GM18870 (cell line): ENCODE results near the gene GSC2.
"Not testable (repeated sequence)": the region's sequence is repeated elsewhere in the genome, so short reads cannot be mapped to it uniquely, and the experiment has no call there.

ENCODE experiments used
- ATAC-seq: cut with Tn5 transposase; IDR thresholded peaks from one replicate; pipeline ENCODE4 v1.9.1; 2021; ENCODE audit warnings: moderate library complexity; ENCODE audit not compliant: unreplicated experiment

The GSC2 gene

DNA sequence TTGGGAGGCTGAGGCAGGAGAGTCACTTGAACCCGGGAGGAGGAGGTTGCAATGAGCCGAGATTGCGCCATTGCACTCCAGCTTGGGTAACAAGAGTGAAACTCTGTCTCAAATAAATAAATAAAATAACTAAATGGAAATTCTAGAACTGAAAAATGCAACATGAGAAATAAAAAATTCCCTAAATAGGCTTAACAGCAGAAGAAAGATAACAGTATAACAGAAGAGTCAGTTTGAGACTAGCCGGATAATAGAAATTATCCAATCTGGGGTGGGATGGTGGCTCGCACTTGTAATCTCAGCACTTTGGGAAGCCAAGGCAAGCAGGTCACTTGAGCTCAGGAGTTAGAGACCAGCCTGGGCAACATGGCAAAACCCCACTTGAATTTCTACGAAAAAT lies 14.3 kb upstream of the GSC2 start:
- no peak for ATAC-seq

GRCh38 chr22:19158649-19159048 lies 8.6 kb upstream of the GSC2 start:
- not testable (repeated sequence) for ATAC-seq

DNA sequence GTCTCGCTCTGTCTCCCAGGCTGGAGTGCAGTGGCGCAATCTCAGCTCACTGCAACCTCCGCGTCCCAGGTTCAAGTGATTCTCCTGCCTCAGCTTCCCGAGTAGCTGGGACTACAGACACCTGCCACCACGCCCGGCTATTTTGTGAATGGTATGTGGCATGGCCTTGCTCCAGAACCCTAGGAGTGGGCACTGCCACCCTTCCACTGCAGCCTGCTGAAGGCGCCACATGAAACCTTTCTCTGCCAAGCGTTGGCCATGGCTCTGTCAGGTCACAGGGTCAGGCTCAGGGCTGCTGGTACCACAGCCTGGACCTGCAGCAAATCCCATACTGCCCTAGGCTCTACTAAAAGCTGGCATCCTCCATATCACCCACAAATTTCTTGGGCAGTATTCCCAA lies 6.0 kb upstream of the GSC2 start:
- not testable (repeated sequence) for ATAC-seq

DNA sequence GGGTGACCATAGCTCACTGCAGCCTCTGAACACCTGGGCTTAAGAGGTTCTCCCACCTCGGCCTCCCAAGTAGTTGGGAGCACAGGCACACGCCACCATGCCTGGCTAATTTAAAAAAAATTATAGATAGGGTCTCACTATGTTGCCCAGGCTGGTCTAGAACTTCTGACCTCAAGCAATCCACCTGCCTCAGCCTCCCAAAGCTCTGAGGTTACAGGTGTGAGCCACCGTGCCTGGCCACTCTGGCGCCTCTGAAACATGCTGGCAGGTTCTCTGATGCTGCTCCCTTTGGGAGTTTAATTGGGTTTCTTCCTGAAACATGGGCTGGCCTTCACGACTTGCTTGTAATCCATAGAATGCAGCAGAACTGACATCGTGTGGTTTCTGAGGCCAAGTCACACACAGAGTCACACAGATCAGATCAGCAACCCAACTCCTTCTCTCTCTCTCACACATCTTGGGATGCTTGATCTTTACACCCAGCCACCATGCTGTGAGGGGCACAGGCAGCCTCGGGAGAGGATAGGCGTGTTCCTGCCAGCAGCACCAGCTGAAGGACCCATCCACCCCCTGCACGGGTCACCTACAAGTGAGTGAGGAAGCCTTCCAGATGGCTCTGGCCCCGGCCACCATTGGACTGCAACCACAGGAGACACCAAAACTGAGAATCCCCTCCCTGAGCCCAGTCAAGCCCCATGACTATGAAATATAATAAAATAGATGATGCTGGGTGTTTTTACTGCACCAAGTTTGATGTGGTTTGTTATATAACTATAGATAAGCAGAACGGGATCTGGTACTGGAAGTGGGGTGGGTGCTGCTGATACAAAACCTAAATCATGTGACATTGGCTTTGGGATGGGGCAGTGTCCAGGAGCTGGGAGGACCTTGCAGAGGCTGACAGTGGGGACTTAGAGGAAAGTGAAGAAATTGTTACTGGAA lies 3.1 kb upstream of the GSC2 start:
- no peak for ATAC-seq

DNA sequence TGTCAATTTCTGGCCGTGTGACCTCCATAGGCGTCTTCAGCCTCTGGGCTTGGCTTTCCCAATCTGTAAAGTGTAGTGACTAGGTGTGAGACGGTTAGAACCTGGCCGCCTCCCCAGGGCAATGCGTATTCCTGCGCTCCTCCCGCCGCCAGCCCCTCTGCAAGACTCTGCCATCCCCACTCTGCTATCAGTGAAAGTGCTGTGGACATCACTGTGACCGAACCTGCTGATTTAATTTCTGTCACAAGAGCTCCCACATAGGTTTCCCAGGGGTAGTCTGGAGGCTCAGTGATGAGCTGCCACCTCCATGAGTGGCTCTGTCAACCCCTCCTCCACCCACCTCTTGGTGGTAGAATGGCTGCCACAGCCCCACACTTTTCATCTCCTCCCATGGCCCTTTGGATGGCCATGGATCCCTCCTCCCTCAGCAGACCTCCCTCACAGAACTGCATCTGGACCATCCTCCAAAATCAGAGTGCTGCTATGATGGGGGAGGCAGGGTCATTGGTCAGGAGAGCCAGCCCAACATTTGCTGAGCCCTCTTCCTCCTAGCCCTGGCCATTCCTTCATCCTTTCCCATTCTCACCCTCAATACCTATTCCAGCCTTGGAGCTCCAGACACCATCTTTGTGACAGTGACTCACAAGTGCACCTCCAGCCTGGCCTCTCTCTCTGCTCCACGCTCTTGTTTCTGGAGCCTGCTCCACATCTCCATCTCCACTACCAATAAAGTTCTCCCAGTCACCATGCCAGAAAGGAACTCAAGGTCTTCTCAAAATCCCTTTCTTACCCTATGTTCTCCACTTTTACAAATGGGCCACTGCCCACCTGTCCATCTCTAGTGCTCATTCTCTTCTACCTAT lies 1.5 kb upstream of the GSC2 start:
- no peak for ATAC-seq

DNA sequence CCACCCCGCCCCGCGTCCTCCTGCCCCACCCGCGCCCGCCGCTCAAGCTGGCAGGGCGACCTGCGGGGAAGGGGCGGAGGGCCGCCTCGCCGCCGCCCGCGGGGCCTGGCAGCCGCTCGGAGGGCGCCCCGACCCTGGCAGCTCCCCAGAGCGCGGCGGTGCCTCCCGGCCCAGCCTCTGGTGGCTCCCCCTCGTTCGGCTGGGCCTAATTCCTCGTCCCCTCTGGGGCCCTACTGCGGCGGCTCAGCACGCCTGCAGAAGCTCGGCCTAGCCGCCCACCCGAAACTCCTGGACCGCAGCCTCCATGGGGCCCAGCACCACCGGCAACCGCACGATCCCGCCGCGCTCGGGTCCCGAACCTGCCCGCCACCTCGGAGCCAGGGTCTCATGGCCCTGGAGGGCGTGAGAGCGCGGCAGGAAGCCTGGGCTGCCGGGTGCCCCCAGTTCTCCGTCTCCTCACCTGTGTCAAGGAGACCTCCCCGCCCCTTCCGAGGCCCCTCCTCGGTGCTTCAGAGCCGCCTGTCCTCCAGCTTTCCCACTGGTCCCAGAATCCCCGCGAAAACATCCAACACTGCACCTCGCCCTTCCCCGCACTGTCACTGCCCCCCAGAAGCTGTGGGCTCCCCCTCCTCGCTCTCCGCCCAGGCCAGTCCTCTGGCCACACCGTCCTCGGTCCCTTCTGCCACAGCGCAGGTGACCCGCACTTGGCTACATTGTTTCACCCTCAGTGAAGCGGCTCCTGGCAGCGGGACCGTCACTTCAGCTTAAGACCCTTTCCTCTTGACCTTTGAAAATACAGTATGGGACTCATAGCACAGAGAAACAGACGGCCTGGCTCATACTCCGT lies 613 bp upstream of the GSC2 start:
- no peak for ATAC-seq

- ATAC-seq = no peak
Observed at GRCh38 chr22:19149047-19149883, 827 bp downstream of the GSC2 start.

DNA sequence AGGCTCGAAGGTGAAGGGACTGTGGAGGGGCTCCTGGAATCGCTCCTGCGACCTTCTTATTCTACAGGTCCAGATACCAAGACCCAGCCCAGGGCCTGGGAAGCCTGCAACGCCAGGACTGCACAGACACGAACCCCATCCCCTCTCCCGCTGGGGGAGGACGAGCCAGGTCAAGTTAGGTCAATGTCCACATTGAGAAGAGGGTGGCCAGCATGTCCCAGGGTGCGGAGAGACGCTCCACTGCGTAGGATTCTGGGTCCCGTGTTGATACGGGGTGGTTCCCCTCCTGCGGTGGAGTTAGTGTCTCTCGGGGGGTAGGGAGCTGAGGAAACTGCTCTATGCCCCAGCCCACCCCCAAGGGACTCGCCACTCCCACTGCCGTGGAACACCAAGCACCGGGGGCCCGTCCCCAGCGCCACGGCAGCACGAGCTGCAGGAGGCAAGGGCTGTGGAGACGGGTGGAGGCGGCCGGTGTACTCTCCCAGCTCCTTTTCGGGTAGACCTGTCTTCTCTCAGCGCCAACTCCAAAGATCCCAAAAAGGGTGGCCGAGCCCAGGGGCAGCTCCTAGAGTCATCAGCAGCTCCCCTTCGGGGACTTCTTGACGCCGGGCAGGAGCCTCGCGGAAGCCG lies 1.6 kb downstream of the GSC2 start:
- ATAC-seq = no peak

GRCh38 chr22:19147195-19147780 lies 2.8 kb downstream of the GSC2 start:
- no peak for ATAC-seq

- ATAC-seq = no peak
Observed at GRCh38 chr22:19146215-19146968, 3.7 kb downstream of the GSC2 start.

- ATAC-seq = no peak
Observed at GRCh38 chr22:19143967-19144400, 6.1 kb downstream of the GSC2 start.

DNA sequence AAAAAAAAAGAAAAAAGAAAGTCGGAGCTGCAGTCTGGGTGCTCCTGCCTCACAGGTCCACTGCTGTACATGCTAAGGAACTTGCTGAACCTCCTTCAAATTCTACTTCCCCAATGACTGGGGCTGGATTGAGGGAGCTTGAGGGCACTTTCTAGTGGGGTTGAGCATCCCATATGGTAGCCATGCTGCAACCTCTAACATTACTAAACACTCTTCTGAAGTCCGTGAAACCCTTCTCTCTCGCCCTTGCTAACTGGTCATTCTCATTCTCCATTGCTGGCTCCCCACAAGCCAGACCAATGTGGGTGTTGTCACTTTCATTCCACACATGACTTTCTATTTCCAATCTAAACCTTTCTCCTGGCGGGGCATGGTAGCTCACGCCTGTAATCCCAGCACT lies 6.9 kb downstream of the GSC2 start:
- ATAC-seq = no peak

DNA sequence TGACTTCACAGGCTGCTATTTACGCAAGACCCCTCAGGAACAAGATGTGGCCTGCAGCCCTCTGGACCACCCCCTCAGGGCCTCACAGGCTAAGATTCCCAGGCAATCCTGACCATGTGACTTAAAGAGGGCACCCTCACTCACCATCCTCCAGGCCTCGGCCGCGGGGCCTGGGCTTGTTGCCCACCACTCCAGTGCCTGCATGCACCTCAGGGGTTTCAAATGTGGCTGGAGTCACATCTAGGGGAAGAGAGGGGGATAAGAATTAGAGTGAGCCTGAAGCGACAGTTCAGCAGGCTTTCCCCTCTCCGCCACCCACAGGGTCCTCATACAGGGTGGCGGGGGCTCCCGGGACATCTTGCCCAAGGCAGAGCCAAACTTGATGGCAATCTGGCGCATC lies 7.7 kb downstream of the GSC2 start:
- ATAC-seq = no peak

- no peak for ATAC-seq
Observed at GRCh38 chr22:19139974-19140373, 10.1 kb downstream of the GSC2 start.

- ATAC-seq = no peak
Observed at GRCh38 chr22:19139001-19139356, 11.1 kb downstream of the GSC2 start.

GRCh38 chr22:19138217-19139000 lies 11.7 kb downstream of the GSC2 start:
- ATAC-seq = no peak

DNA sequence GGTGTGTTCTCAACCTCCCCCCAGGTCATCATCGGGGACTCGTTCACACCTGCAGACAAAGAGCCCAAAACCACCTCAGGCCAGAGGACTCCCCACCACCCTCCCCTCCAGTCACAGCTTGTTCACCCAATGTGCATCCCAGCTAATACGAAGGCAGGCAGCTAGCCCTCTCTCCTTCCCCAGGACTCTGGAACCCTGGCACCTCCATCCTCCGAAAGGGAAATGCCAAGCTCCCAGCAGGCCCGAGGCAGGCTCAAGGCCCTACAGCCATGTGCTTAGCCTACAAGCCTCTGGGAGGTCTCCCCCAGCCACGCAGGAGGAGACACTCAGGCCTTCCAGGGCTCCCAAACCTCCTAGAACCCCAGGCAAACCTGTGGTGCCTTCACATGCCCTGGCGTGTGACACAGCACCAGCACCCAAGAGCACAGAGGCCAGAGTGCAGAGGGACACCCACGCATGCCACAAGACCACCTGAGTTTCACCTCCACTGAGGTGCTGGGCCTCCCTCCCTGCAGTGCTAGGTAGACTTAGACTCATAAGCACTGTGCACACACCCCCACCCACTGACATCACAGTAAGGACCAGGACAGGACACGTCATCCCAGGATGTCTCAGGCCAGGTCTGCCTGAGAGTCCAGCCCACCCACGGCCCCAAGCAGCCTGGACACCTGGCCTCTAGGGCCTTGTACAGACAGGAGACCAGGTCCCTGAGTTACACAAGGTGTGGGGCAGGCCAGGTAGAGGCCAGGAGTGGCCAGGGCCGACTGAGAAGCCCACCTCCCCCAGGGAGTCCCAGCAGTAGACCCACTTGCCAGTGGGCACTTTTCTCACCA lies 12.5 kb downstream of the GSC2 start:
- ATAC-seq = no peak
